HCT116 (cell line): ENCODE results near the gene CFAP77. TPM values are rescaled to one million over a fixed set of nuclear protein-coding genes. Genes with fewer than 3 reads are reported as not detected.

Experiments used
- ATAC-seq: fragments of 200-7000 bp; cut with Tn5 transposase; 2 replicates; pipeline ENCODE4 v1.9.1; 2020; ENCODE audit warnings: mild to moderate bottlenecking, moderate library complexity
- BruUV-seq: library from RNA; stranded (reverse); fragments of 400-500 nt; replicated peaks from 2 replicates; lab custom pipeline; 2021; lab: Mats Ljungman, UMichigan
- CTCF ChIA-PET: fragments of 300-600 bp; sonication (Branson Sonifier 250); formaldehyde crosslinking; loops from one replicate; lab custom pipeline; 2021; ENCODE audit warnings: antibody characterized with exemption; lab: Charles Lee
- POLR2A ChIA-PET: fragments of 300-600, 350-600 bp; sonication (Branson Sonifier 250); formaldehyde crosslinking; loops from one replicate; lab custom pipeline; 2021; ENCODE audit warnings: antibody characterized with exemption; lab: Charles Lee
- RAD21 ChIA-PET, 2 experiments: fragments of 300-600 bp; sonication (Branson Sonifier 250); formaldehyde crosslinking; loops; one replicate each; lab custom pipeline; 2023; ENCODE audit warnings: low total read pairs in 2 of 2; ENCODE audit not compliant: uncharacterized antibody in 2 of 2, unreplicated experiment in 2 of 2, low non-redundant PET in 1 of 2; lab: Charles Lee
- DNase-seq: peaks from one replicate; pipeline ENCODE4 v3.0.0-alpha.2; 2010; ENCODE audit warnings: low read depth, low spot score
- H2AFZ ChIP-seq: fragments of 200-600 bp; shearing (Covaris generic), sonication (generic); 2 replicates; pipeline ENCODE4 v1.6.1; 2017; ENCODE audit warnings: low read depth, mixed run types, mixed read lengths, antibody characterized with exemption, low read length; ENCODE audit not compliant: poor library complexity, severe bottlenecking
- H3K27ac ChIP-seq: 2 replicates; pipeline ENCODE4 v1.5.1; 2012; ENCODE audit warnings: low read depth, low read length
- H3K27me3 ChIP-seq: fragments of 200-600 bp; sonication (generic); 2 replicates; pipeline ENCODE4 v1.6.1; 2016; ENCODE audit warnings: mixed run types, low read length, mixed read lengths; ENCODE audit not compliant: insufficient read depth
- H3K36me3 ChIP-seq, 2 experiments: fragments of 200-500 bp in 1 of 2; fragments of 200-600 bp in 1 of 2; sonication (Bioruptor generic) in 1 of 2; sonication (generic) in 1 of 2; 2 replicates each; pipeline versions ENCODE4 v1.5.1 to v1.6.1; 2014 to 2016; ENCODE audit warnings: low read length in 2 of 2, inconsistent platforms in 1 of 2, mixed read lengths in 1 of 2, mixed run types in 1 of 2; ENCODE audit not compliant: insufficient read depth in 2 of 2, control insufficient read depth in 1 of 2
- H3K4me1 ChIP-seq, 2 experiments: fragments of 200-600 bp in 1 of 2; sonication (generic) in 1 of 2; 2 replicates each; pipeline versions ENCODE4 v1.5.1 to v1.6.1; 2012 to 2017; ENCODE audit warnings: low read length in 2 of 2, inconsistent platforms in 1 of 2, mild to moderate bottlenecking in 1 of 2, mixed read lengths in 1 of 2, mixed run types in 1 of 2, moderate library complexity in 1 of 2; ENCODE audit not compliant: insufficient read depth in 2 of 2, control insufficient read depth in 1 of 2
- H3K4me2 ChIP-seq: fragments of 200-600 bp; sonication (generic); 2 replicates; pipeline ENCODE4 v1.6.1; 2017; ENCODE audit warnings: mixed run types, low read length, mixed read lengths
- H3K4me3 ChIP-seq, 2 experiments: fragments of 200-600 bp in 1 of 2; sonication (generic) in 1 of 2; replicated peaks in 1 of 2; 2 replicates each; pipeline ENCODE4 v1.5.1; 2011 to 2016; ENCODE audit warnings: low read length in 2 of 2, control low read depth in 1 of 2, low read depth in 1 of 2, mild to moderate bottlenecking in 1 of 2, mixed read lengths in 1 of 2, mixed run types in 1 of 2
- H3K79me2 ChIP-seq: fragments of 200-600 bp; sonication (generic); 2 replicates; pipeline ENCODE4 v1.6.1; 2017; ENCODE audit warnings: mild to moderate bottlenecking, mixed run types, low read length, moderate library complexity, mixed read lengths; ENCODE audit not compliant: insufficient read depth
- H3K9ac ChIP-seq: fragments of 200-600 bp; sonication (generic); 2 replicates; pipeline ENCODE4 v1.6.1; 2016; ENCODE audit warnings: low read length, mixed read lengths
- H3K9me2 ChIP-seq: fragments of 200-600 bp; sonication (generic), shearing (Covaris generic); 2 replicates; pipeline ENCODE4 v1.6.1; 2017; ENCODE audit warnings: mixed run types, mild to moderate bottlenecking, moderate library complexity; ENCODE audit not compliant: insufficient read depth
- H3K9me3 ChIP-seq, 2 experiments: fragments of 200-500 bp in 1 of 2; fragments of 200-600 bp in 1 of 2; sonication (Bioruptor generic) in 1 of 2; sonication (generic) in 1 of 2; 2 replicates each; pipeline ENCODE4 v1.6.1; 2014 to 2017; ENCODE audit warnings: low read length in 2 of 2, mixed read lengths in 2 of 2, inconsistent platforms in 1 of 2, low read depth in 1 of 2, mild to moderate bottlenecking in 1 of 2, mixed run types in 1 of 2, moderate library complexity in 1 of 2; ENCODE audit not compliant: control insufficient read depth in 1 of 2, insufficient read depth in 1 of 2
- H4K20me1 ChIP-seq: fragments of 200-600 bp; sonication (generic), shearing (Covaris generic); 2 replicates; pipeline ENCODE4 v1.6.1; 2017; ENCODE audit warnings: mixed run types, mild to moderate bottlenecking, moderate library complexity; ENCODE audit not compliant: insufficient read depth
- ATF3 ChIP-seq: IDR thresholded peaks from 2 replicates; pipeline ENCODE4 v1.6.1; 2012
- CBX3 ChIP-seq: IDR thresholded peaks from 2 replicates; pipeline ENCODE4 v1.6.1; 2012; ENCODE audit warnings: low read depth
- CTCF ChIP-seq, 3 experiments: fragments of 200-600 bp in 1 of 3; sonication (generic) in 1 of 3; IDR thresholded peaks in 2 of 3; conservative IDR thresholded peaks in 1 of 3; 2 replicates each; pipeline ENCODE4 v1.5.1; 2012 to 2017; ENCODE audit warnings: low read depth in 2 of 3, low read length in 2 of 3, antibody characterized with exemption in 1 of 3, borderline replicate concordance in 1 of 3, control low read depth in 1 of 3, mild to moderate bottlenecking in 1 of 3, mixed read lengths in 1 of 3, mixed run types in 1 of 3, moderate library complexity in 1 of 3; ENCODE audit not compliant: insufficient read depth in 1 of 3
- EGR1 ChIP-seq: IDR thresholded peaks from 2 replicates; pipeline ENCODE4 v1.6.1; 2012; ENCODE audit warnings: low read depth
- ELF1 ChIP-seq: IDR thresholded peaks from 2 replicates; pipeline ENCODE4 v1.6.1; 2012; ENCODE audit warnings: low read depth, borderline replicate concordance
- EZH2 ChIP-seq: fragments of 200-600 bp; sonication (generic); IDR thresholded peaks from 2 replicates; pipeline ENCODE4 v1.6.1; 2017; ENCODE audit warnings: antibody characterized with exemption, mixed run types
- FOSL1 ChIP-seq: IDR thresholded peaks from 2 replicates; pipeline ENCODE4 v1.6.1; 2012; ENCODE audit warnings: low read depth
- JUND ChIP-seq: IDR thresholded peaks from 2 replicates; pipeline ENCODE4 v1.6.1; 2012
- MAX ChIP-seq: IDR thresholded peaks from 2 replicates; pipeline ENCODE4 v1.6.1; 2012
- POLR2A ChIP-seq: IDR thresholded peaks from 2 replicates; pipeline ENCODE4 v1.7.0; 2011; ENCODE audit warnings: borderline replicate concordance; ENCODE audit not compliant: insufficient read depth, insufficient read length; ENCODE audit errors: extremely low read depth
- POLR2AphosphoS5 ChIP-seq: IDR thresholded peaks from 2 replicates; pipeline ENCODE4 v1.6.1; 2011; ENCODE audit warnings: mild to moderate bottlenecking, low read depth, low read length, moderate library complexity
- RAD21 ChIP-seq: IDR thresholded peaks from 2 replicates; pipeline ENCODE4 v1.6.1; 2012; ENCODE audit warnings: low read depth, mild to moderate bottlenecking
- REST ChIP-seq: IDR thresholded peaks from 2 replicates; pipeline ENCODE4 v1.6.1; 2012; ENCODE audit warnings: low read depth
- SP1 ChIP-seq: IDR thresholded peaks from 2 replicates; pipeline ENCODE4 v1.6.1; 2012; ENCODE audit warnings: low read depth
- SRF ChIP-seq: IDR thresholded peaks from 2 replicates; pipeline ENCODE4 v1.6.1; 2012; ENCODE audit warnings: low read depth
- YY1 ChIP-seq: IDR thresholded peaks from 2 replicates; pipeline ENCODE4 v1.6.1; 2011; ENCODE audit warnings: low read length, low read depth, moderate library complexity, mild to moderate bottlenecking; ENCODE audit not compliant: insufficient replicate concordance; ENCODE audit errors: extremely low read depth
- ZNF274 ChIP-seq: fragments of 200-500 bp; sonication (Bioruptor generic); IDR thresholded peaks from 2 replicates; pipeline ENCODE4 v1.6.1; 2014; ENCODE audit warnings: mild to moderate bottlenecking, low read depth, low read length, inconsistent platforms
- intact Hi-C: fragments of 100-400 bp; cut with micrococcal nuclease; formaldehyde crosslinking; loops from 2 replicates; pipeline ENCODE4 v1.10.0; 2022
- total RNA-seq: library from RNA; stranded (reverse); gene quantifications from one replicate; pipeline ENCODE4 v1.2.1, GENCODE V29; 2021; ENCODE audit not compliant: unreplicated experiment

CFAP77 gene
- total RNA-seq, 1 experiment from 2014 or later: 0.98 TPM

- ChIA-PET RAD21 (interaction anchor here in 1 of 2 experiments (0.6 kb wide), 1 partner anchor 55 kb away, joined by 4 read pairs; no protein-coding TSS in a partner anchor), CTCF (no interaction called here), POLR2A (no interaction called here)
- Histone ChIP-seq H3K9ac (no peak overlapping the region), H3K27me3 (no peaks in the 10 kb centered on the region), H3K9me3 (no peaks in the 10 kb centered on the region), H3K4me1 (no peaks in the 10 kb centered on the region), H3K9me2 (no peaks in the 10 kb centered on the region), H3K79me2 (no peaks in the 10 kb centered on the region), H3K36me3 (no peaks in the 10 kb centered on the region), H4K20me1 (no peaks in the 10 kb centered on the region), H3K4me3 (no peak overlapping the region), H3K27ac (no peak overlapping the region), H2AFZ (no peak overlapping the region), H3K4me2 (no peak overlapping the region)
- ATAC-seq (no peak), DNase-seq (no peak)
- no peak for TF ChIP-seq EZH2
- TF ChIP-seq ELF1: no peak
- TF ChIP-seq ZNF274: no peak
- TF ChIP-seq POLR2AphosphoS5: no peak
- TF ChIP-seq FOSL1: no peak
- no peak for TF ChIP-seq CBX3
- TF ChIP-seq SP1: no peak
- TF ChIP-seq SRF: no peak
- TF ChIP-seq MAX: no peak
- TF ChIP-seq YY1: no peak
- no peak for TF ChIP-seq EGR1
- TF ChIP-seq ATF3: no peak
- no peak for TF ChIP-seq CTCF (IDR thresholded peaks at IDR 0.05 in 2 of 3, conservative IDR thresholded peaks at IDR 0.05 in 1 of 3; ENCODE audit: borderline replicate concordance in 1 of 3, insufficient read depth in 1 of 3, low read depth in 2 of 3, low read length in 2 of 3)
- no peak for TF ChIP-seq REST
- TF ChIP-seq JUND: no peak
- TF ChIP-seq POLR2A: no peak
- TF ChIP-seq RAD21: no peak
- intact Hi-C loops: no loop called here
- BruUV-seq: no TSS peak
Measured at GRCh38 chr9:132511191-132511999, 101.4 kb downstream of the CFAP77 start.
